Measurements from ENCODE around the gene LHPP.

LHPP gene

DNA sequence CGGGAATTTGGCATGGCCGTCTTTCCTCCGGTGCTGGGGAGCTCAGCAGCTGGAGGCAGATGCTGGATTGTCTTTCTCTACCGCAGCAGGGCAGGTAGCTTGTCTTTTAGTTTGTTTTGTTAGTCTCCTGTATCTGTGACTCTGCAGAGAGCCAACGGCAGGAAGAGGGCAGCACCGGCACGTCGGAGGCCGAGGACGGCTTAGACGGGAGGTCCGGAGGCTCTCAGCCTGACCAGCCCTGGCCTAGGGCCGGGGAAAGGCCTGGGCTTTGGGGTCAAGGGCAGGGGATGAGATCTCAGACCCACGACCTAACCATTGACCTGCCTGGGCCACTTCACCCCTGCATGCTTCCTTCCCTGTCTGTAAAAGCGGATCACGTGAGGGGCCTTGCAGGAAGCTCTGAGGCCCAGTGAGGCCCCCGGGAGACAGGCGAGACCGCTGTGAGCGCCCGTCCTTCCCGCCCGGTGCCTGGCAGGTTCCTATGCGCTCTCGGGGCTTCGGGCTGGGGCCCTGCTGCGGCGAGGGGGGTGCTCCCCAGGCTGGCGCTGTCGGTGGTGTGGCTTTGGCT, 72.7 kb downstream of the LHPP start:
- H3K9me2 ChIP-seq (replicated peaks; ENCODE audit: control insufficient read depth, low read length) = no peaks in the 10 kb centered on the region
- peak overlapping the region; percentile 93 for H3K27ac ChIP-seq (ENCODE audit: low read depth, low read length)
- TF ChIP-seq, protein P1, sequence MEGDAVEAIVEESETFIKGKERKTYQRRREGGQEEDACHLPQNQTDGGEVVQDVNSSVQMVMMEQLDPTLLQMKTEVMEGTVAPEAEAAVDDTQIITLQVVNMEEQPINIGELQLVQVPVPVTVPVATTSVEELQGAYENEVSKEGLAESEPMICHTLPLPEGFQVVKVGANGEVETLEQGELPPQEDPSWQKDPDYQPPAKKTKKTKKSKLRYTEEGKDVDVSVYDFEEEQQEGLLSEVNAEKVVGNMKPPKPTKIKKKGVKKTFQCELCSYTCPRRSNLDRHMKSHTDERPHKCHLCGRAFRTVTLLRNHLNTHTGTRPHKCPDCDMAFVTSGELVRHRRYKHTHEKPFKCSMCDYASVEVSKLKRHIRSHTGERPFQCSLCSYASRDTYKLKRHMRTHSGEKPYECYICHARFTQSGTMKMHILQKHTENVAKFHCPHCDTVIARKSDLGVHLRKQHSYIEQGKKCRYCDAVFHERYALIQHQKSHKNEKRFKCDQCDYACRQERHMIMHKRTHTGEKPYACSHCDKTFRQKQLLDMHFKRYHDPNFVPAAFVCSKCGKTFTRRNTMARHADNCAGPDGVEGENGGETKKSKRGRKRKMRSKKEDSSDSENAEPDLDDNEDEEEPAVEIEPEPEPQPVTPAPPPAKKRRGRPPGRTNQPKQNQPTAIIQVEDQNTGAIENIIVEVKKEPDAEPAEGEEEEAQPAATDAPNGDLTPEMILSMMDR (IDR thresholded peaks at IDR 0.05; ENCODE audit: low read depth, low read length, poor library complexity, severe bottlenecking) = peak; percentile 65
- TF ChIP-seq EZH2phosphoT487 (IDR thresholded peaks at IDR 0.05; ENCODE audit: borderline replicate concordance, low read length) = no peak
- peaks cover 94% of the 10 kb centered on the region for H3K4me1 ChIP-seq (ENCODE audit: control insufficient read depth, low read length)
- no peaks in the 10 kb centered on the region for H3K79me2 ChIP-seq (ENCODE audit: control insufficient read depth, low read length)
- peaks cover 38% of the 10 kb centered on the region for H3F3A ChIP-seq (ENCODE audit: control insufficient read depth, insufficient read depth)
- no peaks in the 10 kb centered on the region for H4K20me1 ChIP-seq (ENCODE audit: control insufficient read depth, insufficient read depth, low read depth, low read length)
- H3K36me3 ChIP-seq (ENCODE audit: control insufficient read depth, low read length) = no peaks in the 10 kb centered on the region
- H3K4me2 ChIP-seq (ENCODE audit: low read length) = peak overlapping the region; percentile 59
- H3K4me3 ChIP-seq (ENCODE audit: low read length) = peak overlapping the region; percentile 66
- H3K9me3 ChIP-seq (ENCODE audit: control insufficient read depth, insufficient read depth, low read length) = no peaks in the 10 kb centered on the region
- no peaks in the 10 kb centered on the region for H3K27me3 ChIP-seq (ENCODE audit: control insufficient read depth, low read length)

- Histone ChIP-seq H3K4me1 (ENCODE audit: control insufficient read depth, low read length) (peaks cover 94% of the 10 kb centered on the region), H3K9me3 (ENCODE audit: control insufficient read depth, insufficient read depth, low read length) (no peaks in the 10 kb centered on the region), H3K4me2 (ENCODE audit: low read length) (peak overlapping the region; percentile 59), H3F3A (ENCODE audit: control insufficient read depth, insufficient read depth) (peaks cover 42% of the 10 kb centered on the region), H3K4me3 (ENCODE audit: low read length) (peak overlapping the region; percentile 66), H3K9me2 (replicated peaks; ENCODE audit: control insufficient read depth, low read length) (no peaks in the 10 kb centered on the region), H3K36me3 (ENCODE audit: control insufficient read depth, low read length) (no peaks in the 10 kb centered on the region), H4K20me1 (ENCODE audit: control insufficient read depth, insufficient read depth, low read depth, low read length) (no peaks in the 10 kb centered on the region), H3K27ac (ENCODE audit: low read depth, low read length) (peak overlapping the region; percentile 93), H3K79me2 (ENCODE audit: control insufficient read depth, low read length) (no peaks in the 10 kb centered on the region), H3K27me3 (ENCODE audit: control insufficient read depth, low read length) (no peaks in the 10 kb centered on the region)
- TF ChIP-seq, protein P1 (IDR thresholded peaks at IDR 0.05; ENCODE audit: low read depth, low read length, poor library complexity, severe bottlenecking) = peak; percentile 9
- no peak for TF ChIP-seq EZH2phosphoT487 (IDR thresholded peaks at IDR 0.05; ENCODE audit: borderline replicate concordance, low read length)
These were observed 73.4 kb downstream of the LHPP start for GRCh38 chr10:124534826-124535601.

DNA sequence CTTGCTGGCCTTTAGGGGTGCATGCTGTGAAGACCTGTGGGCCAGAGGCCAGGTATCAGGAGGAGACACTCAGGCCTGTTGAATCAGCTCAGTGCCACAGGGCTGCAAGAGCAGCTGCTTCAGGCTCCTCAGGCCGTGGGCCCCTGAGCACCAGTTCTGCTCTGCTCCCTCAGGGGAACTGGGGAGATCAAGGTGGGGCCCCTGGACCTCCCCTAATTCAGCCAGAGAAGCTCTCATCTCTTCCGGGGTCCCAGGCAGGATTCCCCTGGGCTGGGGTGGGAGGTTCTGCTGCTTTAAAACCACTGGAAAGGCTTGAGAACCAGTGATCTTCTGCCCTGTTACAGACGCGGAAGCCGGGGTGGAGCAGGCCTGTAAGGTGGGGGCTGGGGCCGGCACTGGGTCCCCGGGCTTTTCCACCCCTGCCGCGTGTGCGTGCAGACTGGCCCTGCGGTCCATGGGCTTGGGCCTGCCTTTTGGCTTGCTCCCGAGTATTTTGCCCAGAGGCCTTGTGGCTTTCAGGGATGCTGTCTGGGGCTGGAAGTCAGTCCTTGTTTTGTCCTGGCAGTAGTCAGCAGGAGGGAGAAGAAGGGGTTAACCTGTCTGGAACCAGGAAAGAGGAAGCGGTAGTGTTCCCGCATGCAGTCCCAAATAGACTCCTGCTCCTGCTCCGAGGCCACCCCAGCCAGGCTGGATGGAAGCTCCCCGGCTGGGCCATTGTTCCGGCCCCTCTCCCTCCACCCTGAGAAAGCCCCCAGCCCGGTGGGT, 74.3 kb downstream of the LHPP start:
- Histone ChIP-seq H3K27me3 (ENCODE audit: control insufficient read depth, low read length) (no peaks in the 10 kb centered on the region), H3K4me1 (ENCODE audit: control insufficient read depth, low read length) (peaks cover 94% of the 10 kb centered on the region), H3K4me2 (ENCODE audit: low read length) (peak overlapping the region; percentile 59), H3K79me2 (ENCODE audit: control insufficient read depth, low read length) (no peaks in the 10 kb centered on the region), H3K9me3 (ENCODE audit: control insufficient read depth, insufficient read depth, low read length) (no peaks in the 10 kb centered on the region), H3F3A (ENCODE audit: control insufficient read depth, insufficient read depth) (peaks cover 45% of the 10 kb centered on the region), H3K27ac (ENCODE audit: low read depth, low read length) (peak overlapping the region; percentile 93), H3K4me3 (ENCODE audit: low read length) (peak overlapping the region; percentile 66), H3K9me2 (replicated peaks; ENCODE audit: control insufficient read depth, low read length) (no peaks in the 10 kb centered on the region), H4K20me1 (ENCODE audit: control insufficient read depth, insufficient read depth, low read depth, low read length) (no peaks in the 10 kb centered on the region), H3K36me3 (ENCODE audit: control insufficient read depth, low read length) (no peaks in the 10 kb centered on the region)
- TF ChIP-seq, protein P1 (IDR thresholded peaks at IDR 0.05; ENCODE audit: low read depth, low read length, poor library complexity, severe bottlenecking) = no peak
- no peak for TF ChIP-seq EZH2phosphoT487 (IDR thresholded peaks at IDR 0.05; ENCODE audit: borderline replicate concordance, low read length)
